GM19395 (cell line): ENCODE measurements around the gene TLE2.
"Not testable (repeated sequence)": the region's sequence is repeated elsewhere in the genome, so short reads cannot be mapped to it uniquely, and the experiment has no call there.

Source experiments
- ATAC-seq: cut with Tn5 transposase; IDR thresholded peaks from one replicate; pipeline ENCODE4 v1.9.1; 2021; ENCODE audit warnings: mild to moderate bottlenecking, moderate library complexity; ENCODE audit not compliant: unreplicated experiment

TLE2 gene

DNA sequence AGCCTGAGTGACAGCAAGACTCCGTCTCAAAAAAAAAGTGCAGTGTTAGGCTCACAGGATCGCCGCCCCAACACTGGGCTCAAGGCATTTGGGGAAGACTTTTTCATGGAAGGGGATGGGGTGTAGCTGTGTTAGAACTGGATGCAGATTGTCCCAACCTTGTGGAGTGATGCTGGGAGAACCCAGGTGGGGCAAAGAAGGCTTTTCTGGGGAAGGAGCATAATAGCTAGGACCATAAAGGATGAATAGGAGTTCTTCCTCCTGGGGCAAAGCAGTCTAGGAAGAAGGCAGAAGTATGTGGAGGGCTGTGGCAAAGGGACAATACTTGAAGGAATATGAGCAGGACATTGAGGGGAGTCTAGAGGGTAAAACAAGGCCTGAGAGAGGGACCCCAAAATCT lies 40.5 kb downstream of the TLE2 start:
- ATAC-seq, result no peak

DNA sequence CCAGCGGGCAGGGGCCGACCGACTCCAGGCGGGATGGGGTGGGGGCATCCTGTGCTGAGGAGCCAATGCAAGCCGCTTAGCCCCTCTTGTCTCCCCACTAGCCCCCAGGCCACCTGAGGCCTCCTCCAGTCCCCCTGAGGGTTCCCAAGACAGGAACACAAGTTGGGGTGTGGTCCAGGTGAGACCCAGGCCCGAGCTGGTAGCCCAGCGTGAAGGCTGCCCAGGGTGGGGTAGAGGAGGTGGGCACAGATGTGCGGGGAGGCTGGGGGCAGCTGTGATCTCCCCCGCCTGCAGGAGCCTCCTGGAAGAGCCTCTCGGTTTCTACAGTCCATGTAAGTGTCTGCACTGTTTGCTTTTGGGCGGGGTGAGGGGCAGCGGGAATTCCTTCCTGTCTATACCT lies 41.3 kb downstream of the TLE2 start:
- no peak for ATAC-seq

DNA sequence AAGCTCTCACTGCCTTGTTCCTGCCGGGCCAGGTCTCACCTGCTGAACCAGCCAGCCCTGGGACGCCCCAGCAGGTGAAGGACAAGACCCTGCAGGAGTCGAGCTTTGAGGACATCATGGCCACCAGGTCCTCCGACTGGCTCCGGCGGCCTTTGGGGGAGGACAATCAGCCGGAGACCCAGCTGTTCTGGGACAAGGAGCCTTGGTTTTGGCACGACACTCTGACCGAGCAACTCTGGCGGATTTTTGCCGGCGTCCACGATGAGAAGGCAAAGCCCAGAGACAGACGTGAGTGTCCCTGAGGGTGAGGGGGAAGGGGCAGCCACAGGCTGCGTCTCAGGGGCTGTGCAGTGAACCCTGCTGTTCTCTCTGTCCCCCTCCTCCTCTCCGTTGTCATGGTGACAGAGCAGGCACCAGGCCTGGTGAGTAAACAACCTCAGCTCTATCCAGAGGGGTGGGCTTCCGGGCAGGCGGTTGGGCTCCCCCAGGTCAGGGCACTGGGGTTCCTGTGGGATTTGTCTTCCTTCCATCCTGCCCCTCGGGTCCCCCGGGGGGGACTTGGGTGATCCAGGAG lies 42.0 kb downstream of the TLE2 start:
- ATAC-seq, result no peak

DNA sequence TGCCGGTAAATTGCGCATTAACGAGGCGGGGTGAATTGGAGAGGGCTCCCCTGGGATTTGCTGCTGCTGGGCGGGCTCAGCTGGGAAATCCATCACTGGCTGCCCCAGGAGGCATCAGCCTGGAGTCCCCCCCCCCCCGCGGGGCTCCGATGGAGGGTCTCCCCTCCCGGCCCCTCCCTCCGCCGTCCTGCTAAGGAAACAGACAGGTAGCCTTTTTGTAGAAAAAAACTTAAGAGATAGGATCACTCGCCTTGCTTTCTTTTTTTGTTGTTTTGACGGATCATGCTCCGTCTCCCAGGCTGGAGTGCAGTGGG lies 44.9 kb downstream of the TLE2 start:
- no peak for ATAC-seq

DNA sequence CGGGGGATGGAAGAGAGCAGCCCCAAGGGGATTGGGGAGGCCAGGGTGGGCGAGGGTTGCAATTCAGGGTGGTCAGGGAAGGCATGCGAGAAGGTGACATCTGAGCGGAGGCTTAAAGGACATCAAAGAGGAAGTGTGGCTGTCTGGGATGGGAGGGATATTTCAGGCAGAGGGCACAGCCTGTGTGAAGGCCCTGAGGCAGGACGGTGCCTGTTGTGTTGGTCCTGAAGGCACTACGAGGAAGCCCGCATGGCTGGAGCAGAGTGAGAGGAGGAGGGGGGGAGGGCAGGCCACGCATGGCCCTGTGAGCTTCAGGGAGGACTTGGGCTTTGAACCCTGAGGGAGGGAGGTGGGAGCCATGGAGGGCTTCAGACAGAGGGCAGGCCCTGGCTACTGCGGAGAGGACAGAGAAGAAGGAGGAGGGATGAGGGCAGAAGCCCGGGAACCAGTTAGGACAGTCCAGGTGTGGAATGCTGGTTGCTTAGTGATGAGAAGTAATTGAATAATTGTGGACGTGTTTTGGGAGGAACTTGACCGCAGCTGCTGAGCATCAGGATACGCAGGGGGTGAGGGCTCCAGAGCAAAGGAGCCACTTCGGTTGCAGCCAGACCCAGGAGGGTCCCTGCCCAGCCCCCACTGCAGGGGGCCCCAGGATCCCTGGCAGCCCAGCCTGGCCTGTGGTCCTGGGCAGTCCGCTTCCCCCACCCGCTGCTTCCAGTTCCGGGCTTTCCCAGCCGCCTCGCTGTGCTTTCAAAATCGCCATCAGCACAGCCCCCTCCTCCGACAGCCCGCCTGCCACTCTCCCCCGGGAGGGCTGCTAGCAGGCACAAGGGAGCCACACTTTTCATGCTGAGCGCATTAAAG lies 45.5 kb downstream of the TLE2 start:
- ATAC-seq, result no peak

DNA sequence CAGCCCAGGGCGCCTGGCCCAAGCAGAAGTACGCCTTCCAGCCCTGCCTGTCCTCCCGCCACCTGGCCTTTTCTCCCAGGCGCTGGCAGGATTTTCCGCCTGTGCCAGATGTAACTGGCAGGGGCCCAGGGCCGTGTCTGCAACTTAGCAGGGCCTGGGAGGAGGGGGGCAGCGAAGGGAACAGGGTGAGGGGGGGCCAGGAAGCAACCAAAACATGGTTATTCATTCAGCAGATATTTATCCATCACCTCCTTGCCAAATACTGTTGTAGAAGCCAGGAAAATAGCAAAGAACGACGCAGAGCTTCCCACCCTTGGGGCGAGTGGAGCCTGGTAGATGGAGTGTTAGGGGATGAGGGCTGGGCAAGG lies 46.1 kb downstream of the TLE2 start:
- ATAC-seq, result no peak

DNA sequence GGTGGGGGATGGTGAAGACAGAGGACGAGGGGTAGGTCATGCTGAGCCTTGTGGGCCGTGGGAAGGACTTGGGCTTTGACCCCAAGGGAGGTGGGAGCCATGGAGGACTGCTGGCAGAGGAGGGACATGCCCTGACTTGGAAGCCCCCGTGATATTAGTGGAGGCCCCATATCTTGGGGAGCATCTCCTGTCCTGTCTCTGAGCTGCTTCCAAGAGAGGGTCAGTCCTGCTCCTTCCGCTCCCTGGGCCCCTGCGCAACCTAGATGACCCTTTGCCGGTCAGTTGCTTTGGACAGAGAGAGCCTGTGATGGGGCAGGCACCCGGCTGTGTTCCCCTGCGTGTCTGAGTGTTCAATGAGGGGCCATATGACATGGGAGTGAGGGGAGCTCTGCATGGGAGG lies 46.5 kb downstream of the TLE2 start:
- no peak for ATAC-seq

DNA sequence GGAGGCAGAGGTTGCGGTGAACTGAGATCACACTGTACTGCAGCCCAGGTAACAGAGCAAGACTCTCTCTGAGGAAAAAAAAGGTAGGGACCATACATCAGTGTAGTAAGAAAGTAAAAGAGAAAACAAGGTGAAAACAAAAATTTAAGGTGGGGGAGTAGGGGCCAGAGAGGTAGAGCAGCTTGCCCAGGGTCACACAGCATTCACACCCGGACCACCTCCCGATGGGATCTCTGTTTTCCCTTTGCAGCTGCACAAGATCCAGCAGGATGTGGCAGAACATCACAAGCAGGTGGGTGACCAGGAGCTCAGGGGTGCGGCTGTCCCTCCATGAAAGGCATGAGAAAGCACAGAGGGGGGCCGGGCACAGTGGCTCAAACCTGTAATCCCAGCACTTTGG lies 47.2 kb downstream of the TLE2 start:
- ATAC-seq, result no peak

DNA sequence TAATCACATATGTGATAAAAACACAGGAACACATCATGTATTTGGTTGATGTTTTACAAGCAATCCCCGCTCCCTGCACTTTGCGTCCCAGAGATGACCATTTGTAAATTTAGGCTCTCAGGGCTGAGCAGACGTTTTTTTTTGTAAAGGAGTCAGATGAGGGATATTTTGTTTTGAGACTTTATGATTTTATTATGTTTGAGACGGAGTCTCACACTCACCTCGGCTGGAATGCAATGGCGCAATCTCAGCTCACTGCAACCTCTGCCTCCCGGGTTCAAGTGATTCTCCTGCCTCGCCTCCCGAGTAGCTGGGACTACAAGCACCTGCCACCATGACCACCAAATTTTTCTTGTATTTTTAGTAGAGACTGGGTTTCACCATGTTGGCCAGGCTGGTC lies 50.3 kb downstream of the TLE2 start:
- no peak for ATAC-seq

DNA sequence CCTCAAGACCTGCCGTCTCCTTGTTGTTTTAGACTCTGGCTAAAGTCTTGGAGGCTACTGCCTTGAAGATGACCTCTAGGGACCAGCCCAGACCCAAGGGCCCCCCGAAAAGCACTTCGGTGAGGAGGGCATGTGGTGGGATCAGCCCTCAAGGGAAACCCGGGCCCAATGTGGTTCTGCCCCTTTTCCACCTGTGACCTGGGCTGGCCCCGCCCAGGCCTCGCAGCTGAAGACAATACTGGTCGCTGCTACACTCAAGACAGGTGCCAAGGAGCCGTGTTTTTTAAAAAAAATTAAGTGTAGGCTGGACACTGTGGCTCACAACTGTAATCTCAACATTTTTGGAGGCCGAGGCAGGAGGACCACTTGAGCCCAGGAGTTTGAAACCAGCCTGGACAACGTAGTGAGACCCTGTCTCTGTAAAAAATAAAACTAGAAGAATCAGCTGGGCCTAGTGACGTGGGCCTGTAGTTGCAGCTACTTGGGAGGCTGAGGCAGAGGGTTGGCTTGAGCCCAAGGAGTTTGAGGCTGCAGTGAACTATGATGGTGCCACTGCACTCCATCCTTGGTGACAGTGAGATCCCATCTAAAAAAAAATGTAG lies 50.8 kb downstream of the TLE2 start:
- no peak for ATAC-seq

DNA sequence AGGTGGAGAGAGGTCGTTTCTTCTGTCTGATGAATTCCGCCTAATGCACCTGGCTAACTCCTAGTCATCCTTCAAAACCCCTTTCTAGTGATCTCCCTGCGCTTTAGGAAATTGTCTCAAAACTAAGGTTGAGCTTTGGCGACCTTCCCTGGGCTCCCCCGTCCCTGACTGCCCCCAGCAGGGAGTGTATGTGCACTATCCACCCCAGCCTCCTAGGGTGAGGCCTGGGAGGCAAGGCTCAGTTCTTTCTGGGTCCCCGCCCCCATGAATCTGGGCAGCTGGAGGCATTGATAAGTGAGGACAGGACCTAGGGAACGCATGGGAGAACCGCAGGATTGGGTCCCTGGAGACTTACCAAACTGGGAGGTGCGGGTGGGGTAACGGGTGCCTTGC lies 51.3 kb downstream of the TLE2 start:
- no peak for ATAC-seq

DNA sequence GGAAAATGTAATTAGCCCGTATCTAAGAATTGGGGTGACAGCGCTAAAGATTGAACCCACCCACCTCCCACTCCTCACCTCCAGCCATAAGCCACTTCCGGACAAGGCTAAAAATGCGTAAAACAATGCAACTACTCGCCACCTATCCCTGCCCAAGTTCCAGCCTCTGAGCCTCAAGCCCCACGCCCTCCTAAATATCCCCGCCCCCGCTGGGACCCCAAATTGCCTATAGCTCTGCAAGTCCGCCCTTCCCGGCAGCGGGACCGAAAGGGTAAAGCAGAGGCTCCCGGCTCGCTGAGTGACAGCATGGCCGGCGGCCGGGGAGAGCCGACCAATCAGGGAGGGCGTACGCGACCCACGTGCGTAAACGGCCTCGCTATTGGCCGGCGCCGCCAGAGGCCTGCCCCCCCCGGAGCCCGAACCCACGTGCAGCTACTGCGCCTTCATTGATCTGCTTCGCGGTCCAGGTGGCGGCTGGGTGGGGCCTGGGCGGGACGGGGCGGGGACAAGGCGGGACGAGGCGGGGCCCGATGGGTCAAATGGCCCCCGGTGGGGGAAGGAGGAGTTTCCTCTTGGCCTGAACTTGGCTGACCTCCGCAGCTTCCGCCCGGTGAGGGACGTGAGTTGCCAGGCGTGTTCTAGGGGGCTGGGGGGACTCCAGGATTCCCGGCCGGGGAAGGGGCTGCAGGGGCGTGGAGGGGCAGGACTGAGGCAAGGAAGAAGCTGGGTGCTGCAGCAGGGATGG lies 51.9 kb downstream of the TLE2 start, which contains the start of gene TLE6:
Gene TLE6, plus strand, starts transcription at position 564 of the 745 bp plus-strand sequence. CDS start 670 bp downstream, outside the sequence.
- peak; percentile 88 for ATAC-seq

DNA sequence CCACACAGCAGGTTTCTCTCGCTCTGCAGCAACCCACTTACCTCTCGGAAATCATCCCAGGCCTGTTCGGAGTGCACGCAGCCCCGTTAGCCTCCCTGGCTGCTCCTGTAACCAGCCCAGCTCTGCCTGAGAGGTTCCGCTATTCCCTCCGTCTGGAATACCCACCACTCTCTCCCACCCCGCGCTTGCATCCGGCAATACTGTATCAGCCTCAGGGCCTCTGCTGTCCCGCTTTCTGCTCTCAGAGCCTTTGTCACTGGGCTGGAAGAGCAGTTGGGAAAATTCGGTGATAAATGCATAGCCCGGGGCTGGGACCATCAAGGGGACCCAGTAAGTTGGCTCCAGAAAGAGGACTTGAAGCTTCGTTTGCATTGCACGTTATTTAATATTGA lies 52.5 kb downstream of the TLE2 start:
- no peak for ATAC-seq

DNA sequence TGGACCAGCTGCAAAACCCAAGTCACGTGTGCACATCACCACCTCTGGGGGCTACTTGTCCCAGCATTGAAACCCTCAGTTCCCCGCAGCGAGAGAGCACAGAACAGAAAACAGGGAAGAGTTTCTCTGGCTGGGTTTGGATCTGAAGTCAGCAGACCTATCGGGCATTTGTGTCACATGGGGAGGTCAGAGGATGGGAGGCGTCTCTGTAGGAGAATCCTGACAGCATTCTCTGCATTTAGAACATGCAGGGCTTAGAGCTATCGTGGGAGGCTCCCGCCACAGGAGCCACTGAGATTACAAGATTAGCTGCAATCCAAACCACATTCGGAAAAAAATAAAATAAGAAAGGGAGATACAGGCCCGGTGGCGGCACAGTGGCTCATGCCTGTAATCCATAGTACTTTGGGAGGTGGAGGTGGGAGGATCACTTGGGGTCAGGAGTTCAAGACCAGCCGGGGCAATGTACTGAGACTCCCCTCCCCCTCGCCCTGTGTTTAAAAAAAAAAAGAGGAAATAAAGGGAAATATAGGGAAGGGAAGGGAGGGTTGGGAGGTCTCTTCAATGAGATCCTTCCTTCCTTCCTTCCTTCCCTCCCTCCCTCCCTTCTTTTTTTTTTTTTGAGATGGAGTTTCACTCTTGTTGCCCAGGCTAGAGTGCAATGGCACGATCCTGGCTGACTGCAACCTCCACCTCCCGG lies 54.6 kb downstream of the TLE2 start:
- ATAC-seq, result no peak

DNA sequence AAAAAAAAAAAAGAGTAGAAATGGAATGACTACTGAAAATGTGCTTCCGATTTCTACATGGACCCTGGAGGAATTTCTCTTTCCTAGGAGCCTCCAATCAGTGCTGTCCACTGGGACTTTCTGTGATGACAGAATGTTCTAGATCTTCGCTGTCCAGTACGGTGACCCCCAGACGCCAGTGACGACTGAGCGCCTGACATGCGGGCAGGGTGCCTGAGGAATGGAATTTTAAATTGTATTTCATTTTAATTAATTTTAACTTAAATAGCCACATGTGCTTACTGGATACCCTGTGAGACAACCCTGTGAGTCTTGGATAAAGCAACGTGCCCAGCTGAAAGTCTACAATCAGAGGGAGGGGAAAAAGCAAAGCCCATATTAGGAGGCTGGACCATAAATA lies 55.9 kb downstream of the TLE2 start:
- no peak for ATAC-seq

DNA sequence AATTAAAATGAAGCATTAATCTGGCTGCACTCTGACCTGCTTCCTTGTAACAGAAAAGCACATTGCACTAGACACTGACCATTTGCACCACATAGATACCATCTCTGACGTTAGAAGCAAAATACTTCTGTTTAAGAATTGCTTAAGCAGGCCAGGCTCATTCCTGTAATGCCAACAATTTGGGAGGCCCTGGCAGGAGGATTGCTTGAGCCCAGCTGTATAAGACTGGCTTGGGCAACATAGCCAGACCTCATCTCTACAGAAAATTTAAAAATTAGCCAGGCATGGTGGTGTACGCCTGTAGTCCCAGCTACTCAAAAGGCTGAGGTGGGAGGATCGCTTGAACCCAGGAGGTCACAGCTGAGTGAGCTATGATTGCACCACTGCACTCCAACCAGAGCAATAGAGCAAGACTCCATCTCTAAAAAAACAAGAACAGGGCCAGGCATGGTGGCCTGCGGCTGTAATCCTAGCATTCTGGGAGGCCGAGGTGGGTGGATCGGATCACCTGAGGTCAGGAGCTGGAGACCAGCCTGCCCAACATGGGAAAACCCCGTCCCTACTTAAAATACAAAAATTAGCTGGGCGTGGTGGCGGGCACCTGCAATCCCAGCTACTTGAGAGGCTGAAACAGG lies 58.8 kb downstream of the TLE2 start:
- ATAC-seq, result no peak

DNA sequence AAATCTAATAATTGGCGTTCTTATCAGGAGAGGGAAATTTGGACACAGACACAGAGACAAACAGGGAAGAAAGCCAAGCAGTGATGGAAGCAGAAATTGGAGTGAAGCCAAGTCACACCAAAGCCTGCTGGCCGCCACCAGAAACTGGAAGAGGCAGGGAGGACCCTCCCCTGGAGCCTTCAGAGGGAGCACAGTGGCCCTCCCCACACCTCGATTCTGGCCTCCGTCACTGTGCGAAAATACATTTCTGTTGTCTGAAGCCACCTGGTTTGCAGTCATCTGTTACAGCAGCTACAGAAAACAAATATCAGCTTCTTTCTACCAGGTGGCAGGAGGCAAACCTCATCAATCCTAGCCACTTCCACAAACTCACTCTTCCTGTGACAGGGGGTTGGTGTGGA lies 60.0 kb downstream of the TLE2 start:
- no peak for ATAC-seq

DNA sequence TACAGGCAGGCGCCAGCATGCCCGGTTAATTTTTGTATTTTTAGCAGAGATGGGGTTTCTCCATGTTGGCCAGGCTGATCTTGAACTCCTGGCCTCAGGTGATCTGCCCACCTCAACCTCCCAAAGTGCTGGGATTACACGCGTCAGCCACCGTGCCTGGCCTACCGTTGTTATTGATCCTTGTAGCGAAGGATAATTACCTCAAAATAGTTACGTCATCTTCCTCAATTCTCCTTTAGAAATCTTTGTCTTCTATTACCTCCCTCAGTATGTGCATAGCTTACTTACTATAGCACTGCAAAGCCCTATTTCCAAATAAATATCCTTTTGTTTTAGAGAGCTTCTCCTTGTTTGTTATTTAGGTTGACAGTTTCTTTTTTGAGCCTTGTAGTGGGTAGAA lies 61.1 kb downstream of the TLE2 start:
- ATAC-seq, result no peak

DNA sequence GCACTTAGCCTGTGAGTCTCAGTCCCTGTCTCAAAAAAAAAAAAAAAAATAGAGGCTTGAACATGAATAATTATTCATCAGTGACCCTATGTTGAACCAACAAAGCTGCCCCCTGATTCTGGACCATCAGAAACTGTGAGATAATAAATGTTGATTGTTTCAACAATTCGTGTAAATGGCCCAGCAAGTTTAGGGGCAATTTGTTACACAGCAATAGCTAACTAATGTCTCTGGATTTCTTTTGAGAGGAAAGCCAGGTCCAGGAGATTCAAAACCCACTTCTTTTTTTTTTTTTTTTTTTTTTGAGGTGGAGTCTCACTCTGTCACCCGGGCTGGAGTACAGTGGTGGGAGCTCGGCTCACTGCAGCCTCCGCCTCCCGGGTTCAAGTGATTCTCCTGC lies 64.2 kb downstream of the TLE2 start:
- no peak for ATAC-seq

DNA sequence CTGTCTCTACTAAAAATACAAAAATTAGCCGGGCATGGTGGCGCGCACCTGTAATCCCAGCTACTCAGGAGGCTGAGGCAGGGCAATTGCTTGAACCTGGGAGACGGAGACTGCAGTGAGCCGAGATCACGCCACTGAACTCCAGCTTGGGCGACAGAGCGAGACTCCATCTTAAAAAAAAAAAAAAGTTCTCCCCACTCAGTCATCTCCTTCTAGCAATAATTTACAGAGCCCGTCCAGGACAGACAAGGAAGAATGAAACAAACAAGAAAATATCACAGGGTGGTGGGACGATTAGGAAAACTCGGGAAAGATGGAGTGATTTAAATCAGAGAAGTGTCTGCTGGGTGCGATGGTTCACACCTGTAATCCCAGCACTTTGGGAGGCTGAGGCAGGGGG lies 65.4 kb downstream of the TLE2 start:
- ATAC-seq, result not testable (repeated sequence)

DNA sequence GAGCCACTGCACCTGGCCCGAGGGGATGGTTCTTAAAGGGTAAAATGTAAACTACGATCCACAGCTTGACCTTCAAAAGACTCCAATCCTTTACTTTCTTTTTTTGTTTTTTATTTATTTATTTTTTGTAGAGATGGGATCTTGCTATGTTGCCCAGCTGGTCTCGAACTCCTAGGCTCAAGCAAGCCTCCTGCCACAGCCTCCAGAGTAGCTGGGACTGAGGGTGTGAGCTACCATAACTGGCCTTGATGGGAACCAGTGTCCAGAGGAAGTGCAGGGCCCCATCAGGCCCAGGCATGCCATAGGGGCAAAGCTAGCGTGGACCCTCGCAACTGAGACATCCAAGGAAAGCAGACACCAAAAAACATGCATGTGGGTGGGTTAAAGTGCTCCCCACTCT lies 66.0 kb downstream of the TLE2 start:
- no peak for ATAC-seq
